WI38 (cell line): ENCODE results near the gene FHIP1B.
"Not testable (repeated sequence)": the region's sequence is repeated elsewhere in the genome, so short reads cannot be mapped to it uniquely, and the experiment has no call there.

ENCODE experiments used
- H3K4me3 ChIP-seq: 2 replicates; pipeline ENCODE4 v1.5.1; 2011; ENCODE audit warnings: low read depth, mild to moderate bottlenecking, control low read depth, low read length
- CTCF ChIP-seq: IDR thresholded peaks from 2 replicates; pipeline ENCODE4 v1.5.1; 2012; ENCODE audit warnings: low read depth, mild to moderate bottlenecking, control low read depth, low read length

Gene FHIP1B

GRCh38 chr11:6234387-6235107 is at the start of gene FHIP1B:
TSS of gene FHIP1B (minus strand) at chr11:6234636. CDS start at chr11:6224516, 10,120 bp downstream.
- no peak for TF ChIP-seq CTCF
- peak within 1 kb of the TSS; percentile 96 for H3K4me3 ChIP-seq

- H3K4me3 ChIP-seq = no peak overlapping the region
- TF ChIP-seq CTCF = no peak
Observed at GRCh38 chr11:6283453-6284023, 49.1 kb upstream of the FHIP1B start.

- not testable (repeated sequence) for H3K4me3 ChIP-seq
Observed at GRCh38 chr11:6280809-6281208, 46.4 kb upstream of the FHIP1B start.

GRCh38 chr11:6273188-6273587 is 38.8 kb upstream of the FHIP1B start:
- TF ChIP-seq CTCF = no peak
- H3K4me3 ChIP-seq = no peak overlapping the region

GRCh38 chr11:6271598-6271997 is 37.2 kb upstream of the FHIP1B start:
- TF ChIP-seq CTCF = no peak
- no peak overlapping the region for H3K4me3 ChIP-seq

GRCh38 chr11:6270584-6271246 is 36.3 kb upstream of the FHIP1B start:
- no peak for TF ChIP-seq CTCF
- H3K4me3 ChIP-seq = no peak overlapping the region

GRCh38 chr11:6269994-6270393 is 35.6 kb upstream of the FHIP1B start:
- H3K4me3 ChIP-seq = no peak overlapping the region
- TF ChIP-seq CTCF = no peak
